HG02610 (cell line): ENCODE results near the gene WFDC2.

Source experiments
- ATAC-seq: cut with Tn5 transposase; IDR thresholded peaks from one replicate; pipeline ENCODE4 v1.9.1; 2021; ENCODE audit warnings: mild to moderate bottlenecking, moderate library complexity; ENCODE audit not compliant: unreplicated experiment

Gene WFDC2, protein sequence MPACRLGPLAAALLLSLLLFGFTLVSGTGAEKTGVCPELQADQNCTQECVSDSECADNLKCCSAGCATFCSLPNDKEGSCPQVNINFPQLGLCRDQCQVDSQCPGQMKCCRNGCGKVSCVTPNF

DNA sequence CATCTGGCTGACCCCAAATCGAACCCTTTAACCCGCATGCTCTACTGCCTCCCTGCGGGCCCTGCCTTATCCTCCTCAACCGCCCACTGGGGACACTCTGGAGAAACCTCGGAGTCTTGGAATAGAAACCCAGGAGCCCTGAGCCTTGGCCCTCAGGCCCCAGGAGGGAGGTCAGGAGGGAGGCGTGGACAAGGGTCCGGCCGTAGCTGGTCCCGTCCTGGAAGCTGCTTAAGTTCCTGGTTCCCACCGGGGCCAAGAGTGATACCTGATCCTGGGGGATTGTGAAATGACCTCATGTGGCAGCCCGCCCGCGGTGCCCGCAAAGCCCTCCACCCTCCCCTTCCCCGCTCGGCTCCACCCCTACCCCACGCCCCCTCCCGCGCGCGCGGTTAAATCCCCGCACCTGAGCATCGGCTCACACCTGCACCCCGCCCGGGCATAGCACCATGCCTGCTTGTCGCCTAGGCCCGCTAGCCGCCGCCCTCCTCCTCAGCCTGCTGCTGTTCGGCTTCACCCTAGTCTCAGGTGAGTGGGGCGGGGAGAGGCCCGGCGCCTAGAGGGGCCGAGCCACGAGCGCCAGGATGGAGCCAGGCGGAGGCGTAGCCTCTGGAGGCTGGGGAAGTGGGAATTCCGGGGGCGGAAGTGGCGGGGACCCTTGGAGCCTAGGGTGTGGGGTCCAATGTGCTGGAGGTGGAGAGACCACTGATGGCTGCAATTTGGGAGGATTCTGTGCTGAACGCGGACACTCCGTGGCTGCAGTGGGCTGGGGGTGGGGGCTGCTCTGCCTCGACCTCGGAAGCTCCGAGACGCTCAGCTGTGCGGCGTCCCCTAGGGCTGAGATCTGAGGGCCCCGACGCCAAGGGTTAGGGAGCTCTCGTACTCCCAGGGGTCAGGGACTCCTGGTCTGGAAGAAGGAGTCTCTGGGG is at the start of gene WFDC2:
Gene WFDC2, plus strand, starts transcription at position 418 of the 926 bp plus-strand sequence. Its CDS starts 29 bp downstream, at position 447.
- ATAC-seq: no peak

DNA sequence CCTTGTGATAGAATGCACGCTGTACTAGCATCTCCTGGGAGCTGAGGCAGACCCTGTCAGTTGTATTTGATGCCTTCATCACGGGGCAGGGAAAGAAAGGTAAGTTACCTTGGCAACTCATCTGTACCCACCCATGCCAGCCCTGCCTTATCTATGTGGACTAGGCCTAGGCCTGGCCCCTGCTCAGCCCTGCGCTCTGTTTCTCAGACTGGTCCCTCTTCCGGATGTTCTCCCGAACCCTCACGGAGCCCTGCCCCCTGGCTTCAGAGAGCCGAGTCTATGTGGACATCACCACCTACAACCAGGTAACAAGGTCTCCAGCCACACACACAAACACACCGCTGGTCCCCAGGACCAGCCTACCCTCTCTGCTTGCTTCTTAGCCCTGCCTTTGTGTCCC is 49.4 kb upstream of the WFDC2 start:
- no peak for ATAC-seq

DNA sequence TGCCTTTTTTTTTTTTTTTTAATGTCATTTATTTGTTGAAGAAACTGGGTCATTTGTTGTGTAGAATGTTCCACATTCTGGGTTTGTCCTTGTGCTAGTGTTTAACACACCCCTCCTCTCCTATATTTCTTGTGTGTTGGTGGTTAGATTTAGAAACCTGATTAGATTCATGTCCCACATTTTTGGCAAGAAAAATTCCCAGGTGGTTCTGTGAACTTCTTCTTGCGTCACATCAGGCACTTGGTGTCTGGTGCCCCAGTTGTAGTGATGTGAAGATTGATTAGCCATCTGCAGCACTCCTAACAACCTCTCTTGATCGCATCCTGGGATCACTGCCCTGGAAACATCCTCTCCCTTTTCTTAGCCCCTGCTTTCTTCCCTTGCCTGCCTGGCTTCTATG is 45.9 kb upstream of the WFDC2 start:
- ATAC-seq: no peak

DNA sequence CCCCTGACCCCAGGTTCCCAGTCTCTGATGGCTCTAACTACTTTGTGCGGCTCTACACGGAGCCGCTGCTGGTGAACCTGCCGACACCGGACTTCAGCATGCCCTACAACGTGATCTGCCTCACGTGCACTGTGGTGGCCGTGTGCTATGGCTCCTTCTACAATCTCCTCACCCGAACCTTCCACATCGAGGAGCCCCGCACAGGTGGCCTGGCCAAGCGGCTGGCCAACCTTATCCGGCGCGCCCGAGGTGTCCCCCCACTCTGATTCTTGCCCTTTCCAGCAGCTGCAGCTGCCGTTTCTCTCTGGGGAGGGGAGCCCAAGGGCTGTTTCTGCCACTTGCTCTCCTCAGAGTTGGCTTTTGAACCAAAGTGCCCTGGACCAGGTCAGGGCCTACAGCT is 44.0 kb upstream of the WFDC2 start:
- ATAC-seq: no peak

DNA sequence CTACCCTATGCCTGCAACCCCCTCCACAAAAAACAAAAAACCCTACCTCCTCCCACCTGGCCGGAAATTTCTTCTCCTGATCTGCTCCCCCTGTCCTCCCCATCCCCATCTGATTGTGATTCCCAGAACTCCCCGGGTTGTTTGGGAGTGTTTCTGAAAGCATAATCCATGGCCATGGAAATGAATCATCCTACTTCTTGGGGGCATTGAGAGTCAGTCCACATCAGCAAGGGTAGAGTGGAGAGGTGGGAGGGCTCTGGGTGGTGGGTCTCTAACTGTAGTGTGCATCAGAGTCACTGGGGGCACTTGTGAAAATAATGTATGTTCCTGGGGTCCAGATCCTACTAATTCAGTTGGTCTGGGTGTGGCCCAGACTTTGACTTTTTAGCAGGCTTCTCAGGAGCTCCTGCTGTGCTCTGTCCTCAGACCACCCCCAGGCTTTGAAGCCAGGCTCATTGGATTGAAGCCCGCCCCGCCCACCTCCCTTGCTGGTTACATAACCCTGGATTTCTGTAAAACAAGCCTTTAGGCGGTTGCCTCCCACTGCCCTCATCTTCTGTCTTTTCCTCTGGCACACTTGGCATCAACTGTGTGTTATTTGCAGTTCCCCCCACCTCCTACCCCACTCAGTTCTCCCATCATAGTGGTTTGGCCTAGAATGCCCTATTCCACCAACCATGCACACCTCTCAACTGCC is 43.1 kb upstream of the WFDC2 start:
- ATAC-seq: no peak

DNA sequence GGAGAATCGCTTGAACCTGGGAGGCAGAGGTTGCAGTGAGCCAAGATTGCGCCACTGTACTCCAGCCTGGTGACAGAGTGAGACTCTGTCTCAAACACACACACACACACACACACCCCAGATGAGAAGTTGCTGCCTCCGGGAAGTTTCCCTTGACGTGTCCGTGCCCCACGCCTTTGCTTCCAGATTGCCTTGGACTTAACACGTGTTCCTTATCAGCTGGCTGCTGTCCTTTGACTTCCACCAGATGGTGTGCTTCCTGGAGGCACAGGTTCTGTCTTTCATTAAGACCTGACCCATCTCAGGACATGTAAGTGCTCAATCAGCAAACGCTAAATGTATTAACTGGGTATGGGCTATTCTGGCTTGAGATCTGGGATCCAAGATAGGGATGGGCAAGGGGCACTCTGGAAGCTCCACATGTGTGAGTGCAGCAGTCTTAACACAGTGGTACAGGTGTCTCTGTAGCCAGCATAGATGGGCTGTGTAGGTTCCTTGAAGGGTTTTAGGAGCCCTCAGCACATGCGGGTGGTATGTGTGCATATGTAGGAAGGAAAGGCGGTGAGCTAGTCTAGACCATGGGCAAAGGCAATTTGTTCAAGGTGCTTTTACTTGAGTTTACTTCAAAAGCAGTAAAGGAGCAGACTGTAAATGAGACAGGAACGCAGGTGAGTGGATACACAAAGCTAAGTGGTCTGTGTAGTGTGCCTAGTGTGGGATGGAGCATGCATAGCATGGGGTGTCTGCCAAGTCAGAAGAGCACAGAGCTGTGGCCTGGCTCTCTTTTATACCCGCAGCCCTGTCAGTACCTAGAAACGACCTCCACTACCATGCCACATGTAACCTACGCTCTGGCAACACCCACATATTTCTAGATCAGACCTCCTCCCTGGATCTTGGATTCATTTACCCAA is 42.1 kb upstream of the WFDC2 start:
- no peak for ATAC-seq

DNA sequence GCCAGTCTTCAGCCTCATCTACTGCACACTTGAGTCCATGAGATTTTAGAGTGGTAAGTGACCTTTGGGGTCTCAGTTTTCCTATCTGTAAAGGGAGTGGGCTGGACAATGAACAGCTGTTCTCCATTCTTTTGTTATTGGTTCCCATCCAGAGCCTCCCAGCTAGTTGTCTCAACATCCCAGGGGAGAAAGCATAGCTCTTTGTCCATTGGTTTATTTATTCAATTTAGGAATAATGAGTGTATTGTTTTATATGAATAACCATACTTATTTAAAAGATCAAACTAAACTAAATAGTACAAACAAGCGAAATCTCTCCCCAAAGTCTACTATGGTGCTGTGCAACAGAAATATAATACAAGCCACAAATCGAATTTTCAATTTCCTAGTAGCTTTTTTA is 39.9 kb upstream of the WFDC2 start:
- ATAC-seq: no peak

DNA sequence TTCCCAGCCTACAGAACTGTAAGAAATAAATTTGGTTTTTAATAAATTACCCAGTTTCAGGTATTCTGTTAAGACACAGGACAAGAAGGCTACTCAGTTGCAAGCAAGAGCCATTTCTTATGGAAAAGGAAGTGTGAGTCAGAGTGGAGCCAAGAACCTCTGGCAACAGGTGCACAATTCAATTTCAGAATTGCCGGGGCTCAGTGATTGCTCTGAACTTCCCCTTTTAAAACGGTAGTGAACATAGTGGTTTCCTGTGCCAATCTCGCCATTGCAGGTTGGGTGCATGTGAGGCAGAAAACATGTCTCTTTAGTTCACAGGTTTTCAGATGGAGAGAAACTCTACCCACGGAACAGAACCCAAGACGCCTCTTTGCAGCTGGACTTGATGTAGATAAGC is 37.3 kb upstream of the WFDC2 start:
- ATAC-seq: peak; percentile 58

DNA sequence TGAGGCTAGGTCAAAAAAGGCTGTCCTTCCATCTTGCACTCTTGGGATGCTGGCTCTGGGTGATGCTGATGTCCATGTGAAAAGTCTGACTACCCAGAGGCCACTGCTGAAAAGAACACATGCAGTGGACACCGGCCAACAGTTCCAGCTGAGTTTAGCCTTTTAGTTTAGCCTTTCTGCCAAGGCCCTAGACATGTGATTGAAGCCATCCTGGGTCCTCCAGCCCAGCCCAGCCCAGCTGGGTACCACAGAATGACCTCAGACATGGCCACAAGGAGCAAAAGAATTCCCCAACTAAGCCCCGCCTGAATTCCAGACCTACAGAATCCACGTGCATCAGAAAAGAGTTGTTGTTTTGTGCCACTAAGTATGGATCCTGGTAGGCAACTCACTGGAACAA is 36.2 kb upstream of the WFDC2 start:
- ATAC-seq: no peak

DNA sequence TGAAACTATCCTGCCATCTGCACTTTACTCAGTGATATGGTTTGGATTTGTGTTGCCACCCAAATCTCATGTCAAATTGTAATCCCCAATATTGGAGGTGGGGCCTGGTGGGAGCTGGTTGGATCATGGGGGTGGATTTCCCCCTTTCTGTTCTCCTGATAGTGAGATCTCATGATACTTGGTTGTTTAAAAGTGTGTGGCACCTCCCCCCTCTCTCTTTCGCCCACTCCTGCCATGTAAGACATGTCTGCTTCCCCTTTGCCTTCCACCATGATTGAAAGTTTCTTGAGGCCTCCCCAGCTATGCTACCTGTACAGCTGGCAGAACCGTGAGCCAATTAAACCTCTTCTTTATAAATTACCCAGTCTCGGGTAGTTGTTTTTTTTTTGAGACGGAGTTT is 35.6 kb upstream of the WFDC2 start:
- no peak for ATAC-seq

DNA sequence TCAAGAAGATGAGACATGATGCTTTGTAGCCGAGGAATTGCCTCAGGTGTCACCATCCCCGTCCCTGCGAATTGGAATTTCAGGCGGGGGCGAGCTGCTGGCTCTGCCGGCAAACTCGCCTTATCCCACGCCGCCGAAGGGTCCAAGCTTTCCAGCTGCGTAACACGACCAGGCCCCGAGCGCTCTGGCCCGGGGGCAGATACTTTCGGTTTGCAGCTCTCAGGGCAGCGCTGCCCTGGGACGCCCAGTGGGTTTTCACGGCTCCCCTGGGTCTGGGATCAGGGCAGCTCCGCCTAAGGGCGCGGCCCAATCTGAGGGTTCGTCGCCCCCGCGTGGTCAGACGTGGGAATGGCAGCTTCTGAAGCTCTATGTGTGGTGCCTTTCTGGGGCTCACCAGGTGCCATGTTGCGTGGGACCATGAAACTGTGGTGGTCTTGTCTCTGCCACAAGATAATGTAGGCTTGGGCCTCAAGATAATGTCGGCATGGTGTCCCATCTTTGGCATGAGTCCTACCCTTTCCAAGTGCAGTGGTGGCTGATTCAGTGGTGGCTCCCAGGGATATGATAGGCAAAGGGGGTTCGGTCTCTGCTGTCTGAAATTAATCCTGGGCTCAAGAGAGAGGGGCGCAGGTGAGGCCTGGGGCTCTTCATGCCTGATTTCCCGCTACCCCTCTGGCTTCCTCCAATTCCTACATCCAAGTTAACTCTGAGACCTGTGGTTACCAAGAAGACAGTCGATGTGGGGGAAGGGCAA is 32.6 kb upstream of the WFDC2 start:
- peak; percentile 75 for ATAC-seq

DNA sequence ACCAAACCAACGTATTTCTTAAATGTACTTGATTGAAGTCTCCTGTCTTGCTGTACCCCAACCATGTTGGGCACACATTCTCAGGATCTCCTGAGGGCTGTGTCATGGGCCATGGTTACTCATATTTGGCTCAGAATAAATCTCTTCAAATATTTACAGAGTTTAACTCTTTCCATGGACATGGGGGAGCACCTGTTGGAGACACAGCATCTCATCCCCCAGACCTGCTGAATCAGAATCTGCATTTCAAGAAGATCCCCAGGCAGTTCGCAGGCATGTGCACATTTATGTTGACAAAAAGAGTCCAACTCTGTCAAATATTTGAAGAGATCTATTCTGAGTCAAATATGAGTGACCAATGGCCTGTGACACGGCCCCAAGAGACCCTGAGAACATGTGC is 29.1 kb upstream of the WFDC2 start:
- no peak for ATAC-seq

DNA sequence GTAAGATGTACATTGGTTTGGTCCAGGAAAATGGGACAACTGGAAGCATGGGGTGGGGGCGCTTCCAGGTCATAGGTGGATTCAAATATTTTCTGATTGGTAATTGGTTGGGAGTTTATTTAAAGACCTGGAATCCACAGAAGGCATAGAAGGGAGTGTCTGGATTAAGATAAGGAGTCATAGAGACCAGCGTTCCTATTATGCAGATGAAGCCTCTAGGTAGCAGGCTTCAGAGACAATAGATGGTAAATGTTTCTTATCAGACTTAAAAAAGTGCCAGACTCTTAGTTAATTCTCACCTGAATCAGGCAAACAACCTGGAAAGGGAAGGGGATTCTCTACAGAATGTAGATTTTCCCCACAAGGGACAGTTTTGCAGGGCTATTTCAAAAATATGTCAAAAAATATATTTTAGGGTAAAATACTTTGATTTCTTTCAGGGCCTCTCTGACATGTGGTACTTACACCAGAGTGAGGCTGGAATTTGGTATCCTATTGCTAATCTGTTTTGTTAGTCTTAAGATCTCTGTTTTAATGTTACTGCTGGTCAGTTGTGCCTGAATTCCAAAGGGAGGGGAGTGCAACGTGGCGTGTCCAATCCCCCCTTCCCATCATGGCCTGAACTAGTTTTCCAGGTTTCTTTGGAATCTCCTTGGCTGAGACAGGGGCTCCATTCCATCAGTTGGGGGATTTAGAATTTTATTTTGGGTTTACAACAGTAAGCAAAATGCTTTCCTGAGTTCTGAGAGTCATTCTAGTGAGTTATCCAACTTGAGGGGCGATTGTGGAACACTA is 28.5 kb upstream of the WFDC2 start:
- ATAC-seq: no peak

DNA sequence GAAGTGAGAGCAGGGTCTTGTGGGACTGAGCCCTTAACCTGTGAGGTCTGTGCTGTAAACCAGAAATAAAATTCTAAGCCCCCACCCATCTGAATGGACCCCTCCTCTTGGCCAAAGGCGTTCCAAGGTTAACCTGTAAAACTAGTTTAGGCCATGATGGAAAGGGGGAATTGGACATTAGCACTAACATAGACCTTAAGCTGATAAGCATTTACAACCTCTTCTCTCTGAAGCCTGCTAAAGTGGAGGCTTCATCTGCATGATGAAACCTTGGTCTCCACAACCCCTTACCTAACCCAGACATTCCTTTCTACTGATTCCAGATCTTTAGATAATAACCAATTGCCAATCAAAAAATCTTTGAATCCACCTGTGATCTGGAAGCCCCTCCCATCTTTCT is 27.8 kb upstream of the WFDC2 start:
- ATAC-seq: no peak

DNA sequence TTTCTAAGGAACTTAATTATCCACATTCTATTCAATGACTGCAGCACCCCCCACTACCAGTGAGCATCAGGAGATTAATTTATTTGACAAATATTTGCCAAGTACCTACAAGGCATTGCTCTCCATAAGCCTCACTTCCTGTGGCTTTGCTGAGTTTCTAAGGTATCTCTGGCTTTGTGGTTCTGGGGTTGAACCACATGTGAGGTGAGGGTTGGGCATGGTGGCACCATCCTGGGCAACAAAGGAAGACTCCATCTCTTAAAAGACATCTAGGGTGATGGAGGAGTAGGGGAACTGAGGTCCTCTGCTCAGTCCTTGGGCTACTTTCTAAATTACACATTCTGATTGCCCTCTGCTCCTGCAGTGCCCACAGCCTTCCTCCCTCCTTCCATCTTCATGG is 25.5 kb upstream of the WFDC2 start:
- no peak for ATAC-seq

DNA sequence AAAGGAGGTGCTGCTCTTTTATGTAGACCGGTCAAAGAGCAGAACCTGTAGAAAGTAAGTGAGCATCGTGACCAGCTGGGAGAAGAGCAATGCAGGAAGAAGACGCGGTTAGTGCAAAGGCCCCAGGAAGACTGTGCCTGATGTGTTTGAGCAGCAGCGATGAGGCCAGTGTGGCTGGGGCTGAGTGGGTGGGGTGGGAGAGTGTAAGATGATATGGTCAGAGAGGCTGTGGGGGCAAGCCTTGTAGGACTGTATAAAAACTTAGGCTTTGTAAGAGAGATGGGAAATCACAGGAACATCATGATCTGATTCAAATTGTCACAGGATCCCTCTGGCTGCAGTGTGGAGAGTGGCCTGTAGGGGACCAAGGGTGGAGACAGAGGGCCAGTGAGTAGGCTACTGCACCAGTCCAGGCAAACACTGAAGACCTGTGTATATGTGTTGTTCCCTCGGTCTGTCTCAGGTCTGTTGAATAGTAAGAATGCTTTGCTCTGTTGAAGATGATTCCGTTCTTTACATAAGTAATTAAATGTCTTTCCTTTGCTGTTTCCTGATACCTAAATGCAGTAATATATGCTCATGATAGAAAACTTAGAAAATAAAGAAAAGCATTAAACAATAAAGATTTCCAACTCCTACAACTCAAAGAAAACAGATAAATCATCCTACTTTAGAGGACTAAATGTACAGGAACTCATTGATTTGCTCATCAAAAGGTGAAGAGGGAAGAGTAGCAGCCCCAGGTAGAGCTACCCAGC is 23.6 kb upstream of the WFDC2 start:
- no peak for ATAC-seq

DNA sequence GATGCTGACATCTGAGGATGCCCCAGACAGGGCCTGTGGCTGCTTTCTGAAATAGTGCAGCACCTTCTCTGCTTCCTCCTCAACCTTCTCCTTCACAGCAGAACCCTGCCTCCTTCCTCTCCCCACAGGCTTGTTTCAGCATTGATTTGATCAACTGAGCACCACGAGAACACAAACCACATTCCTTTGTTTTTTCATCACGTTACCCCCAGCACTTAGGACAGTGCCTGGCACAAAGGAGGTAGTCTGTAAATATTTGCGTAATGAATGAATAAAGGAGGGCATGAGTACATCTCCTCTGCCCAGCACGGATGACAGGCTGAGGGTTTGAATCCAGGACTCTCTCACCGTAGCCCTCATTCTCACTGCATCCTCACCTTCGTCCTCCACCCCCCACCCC is 21.3 kb upstream of the WFDC2 start:
- ATAC-seq: no peak

DNA sequence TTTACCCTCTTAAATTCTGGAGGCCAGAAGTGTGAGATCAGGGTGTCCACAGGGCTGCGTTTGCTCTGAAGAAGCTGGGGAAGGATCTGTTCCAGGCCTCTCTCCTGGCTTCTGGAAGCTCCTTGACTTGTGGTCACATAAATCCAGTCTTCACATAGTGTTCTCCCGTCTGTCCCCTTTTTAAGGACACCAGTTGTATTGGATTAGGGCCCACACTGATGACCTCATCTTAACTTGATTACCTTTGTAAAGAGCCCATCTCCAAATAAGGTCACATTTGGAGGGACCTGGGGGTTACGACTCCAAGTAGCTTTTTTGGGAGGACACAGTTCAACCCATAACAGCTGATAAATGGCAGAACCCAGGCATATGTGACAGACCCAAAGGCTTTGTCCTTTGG is 20.0 kb upstream of the WFDC2 start:
- no peak for ATAC-seq
